ENCODE results near the gene SUPT4H1.

DNA sequence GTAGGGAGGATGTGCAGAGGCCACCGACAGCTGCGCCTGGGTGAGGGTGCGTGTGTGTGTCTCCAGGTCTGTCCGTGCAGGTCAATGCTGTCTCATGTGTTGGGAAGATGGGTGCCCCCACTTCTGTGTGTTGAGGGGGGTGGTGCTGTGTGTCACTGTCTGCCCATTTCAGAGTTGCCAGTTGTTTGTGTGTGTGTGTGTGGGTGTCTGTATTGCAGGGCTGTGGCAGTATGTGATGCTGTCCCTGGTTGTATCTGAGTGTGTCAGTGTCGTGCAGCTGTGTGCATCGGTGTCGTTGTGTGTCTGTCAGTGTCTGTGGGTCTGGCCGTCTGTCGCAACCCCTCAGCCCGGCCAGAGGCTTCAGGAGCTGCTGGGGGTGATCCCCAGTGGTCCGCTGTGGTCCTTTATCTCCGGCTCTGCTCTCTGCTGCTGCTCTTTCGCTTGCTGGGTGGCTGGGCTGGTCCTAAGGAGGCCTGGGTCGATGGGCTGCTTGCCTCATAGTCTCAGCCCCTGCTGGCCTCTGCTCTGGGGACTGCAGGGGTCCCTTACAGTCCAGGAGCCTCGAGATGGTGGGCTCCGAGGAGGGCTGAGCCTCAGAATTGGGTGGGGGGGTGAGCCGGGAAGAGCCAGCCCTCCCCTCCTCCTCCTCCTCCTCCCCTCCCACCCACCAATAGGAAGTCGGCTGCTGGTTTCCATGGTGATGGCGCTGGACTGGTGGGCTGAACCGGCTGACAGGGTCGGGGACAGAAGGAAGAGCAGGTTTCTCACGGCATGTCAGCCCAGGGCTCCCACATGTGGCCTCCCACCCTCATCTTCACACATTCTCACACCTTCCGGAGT, 23.6 kb downstream of the SUPT4H1 start, which contains the start of gene TSPOAP1:
- TF ChIP-seq, protein P1, sequence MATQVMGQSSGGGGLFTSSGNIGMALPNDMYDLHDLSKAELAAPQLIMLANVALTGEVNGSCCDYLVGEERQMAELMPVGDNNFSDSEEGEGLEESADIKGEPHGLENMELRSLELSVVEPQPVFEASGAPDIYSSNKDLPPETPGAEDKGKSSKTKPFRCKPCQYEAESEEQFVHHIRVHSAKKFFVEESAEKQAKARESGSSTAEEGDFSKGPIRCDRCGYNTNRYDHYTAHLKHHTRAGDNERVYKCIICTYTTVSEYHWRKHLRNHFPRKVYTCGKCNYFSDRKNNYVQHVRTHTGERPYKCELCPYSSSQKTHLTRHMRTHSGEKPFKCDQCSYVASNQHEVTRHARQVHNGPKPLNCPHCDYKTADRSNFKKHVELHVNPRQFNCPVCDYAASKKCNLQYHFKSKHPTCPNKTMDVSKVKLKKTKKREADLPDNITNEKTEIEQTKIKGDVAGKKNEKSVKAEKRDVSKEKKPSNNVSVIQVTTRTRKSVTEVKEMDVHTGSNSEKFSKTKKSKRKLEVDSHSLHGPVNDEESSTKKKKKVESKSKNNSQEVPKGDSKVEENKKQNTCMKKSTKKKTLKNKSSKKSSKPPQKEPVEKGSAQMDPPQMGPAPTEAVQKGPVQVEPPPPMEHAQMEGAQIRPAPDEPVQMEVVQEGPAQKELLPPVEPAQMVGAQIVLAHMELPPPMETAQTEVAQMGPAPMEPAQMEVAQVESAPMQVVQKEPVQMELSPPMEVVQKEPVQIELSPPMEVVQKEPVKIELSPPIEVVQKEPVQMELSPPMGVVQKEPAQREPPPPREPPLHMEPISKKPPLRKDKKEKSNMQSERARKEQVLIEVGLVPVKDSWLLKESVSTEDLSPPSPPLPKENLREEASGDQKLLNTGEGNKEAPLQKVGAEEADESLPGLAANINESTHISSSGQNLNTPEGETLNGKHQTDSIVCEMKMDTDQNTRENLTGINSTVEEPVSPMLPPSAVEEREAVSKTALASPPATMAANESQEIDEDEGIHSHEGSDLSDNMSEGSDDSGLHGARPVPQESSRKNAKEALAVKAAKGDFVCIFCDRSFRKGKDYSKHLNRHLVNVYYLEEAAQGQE (IDR thresholded peaks at IDR 0.05; ENCODE audit: insufficient read depth in 1 of 2, low read depth in 2 of 2, low read length in 2 of 2) = no peak
- TF ChIP-seq SIN3A (IDR thresholded peaks at IDR 0.05; ENCODE audit: borderline replicate concordance, insufficient read depth, low read length) = no peak
